OCI-LY1 (cell line): ENCODE measurements around the gene GDPD4.

Experiments used
- H2AFZ ChIP-seq: fragments of 200-600 bp; sonication (generic), shearing (Covaris generic); 2 replicates; pipeline ENCODE4 v1.6.0; 2014; ENCODE audit warnings: antibody characterized with exemption, mild to moderate bottlenecking, low read length
- H3F3A ChIP-seq: fragments of 200-600 bp; sonication (generic), shearing (Covaris generic); 2 replicates; pipeline ENCODE4 v1.6.0; 2014; ENCODE audit warnings: mild to moderate bottlenecking, antibody characterized with exemption, low read length, moderate library complexity; ENCODE audit not compliant: insufficient read depth
- H3K27ac ChIP-seq: fragments of 200-600 bp; sonication (generic); 2 replicates; pipeline ENCODE4 v1.5.1; 2014; ENCODE audit warnings: low read length, mixed run types, mild to moderate bottlenecking, low read depth; ENCODE audit not compliant: poor library complexity, severe bottlenecking
- H3K27me3 ChIP-seq: fragments of 200-600 bp; sonication (generic); 2 replicates; pipeline ENCODE4 v1.6.0; 2014; ENCODE audit warnings: antibody characterized with exemption, mild to moderate bottlenecking, low read length, moderate library complexity; ENCODE audit not compliant: insufficient read depth
- H3K36me3 ChIP-seq: fragments of 200-600 bp; sonication (generic); 2 replicates; pipeline ENCODE4 v1.6.1; 2014; ENCODE audit warnings: mild to moderate bottlenecking, antibody characterized with exemption, low read length, moderate library complexity, mixed read lengths; ENCODE audit not compliant: insufficient read depth
- H3K4me1 ChIP-seq: fragments of 200-600 bp; sonication (generic); 2 replicates; pipeline ENCODE4 v1.5.1; 2014; ENCODE audit warnings: mild to moderate bottlenecking, low read length, moderate library complexity; ENCODE audit not compliant: insufficient read depth, severe bottlenecking
- H3K4me2 ChIP-seq: fragments of 200-600 bp; sonication (generic), shearing (Covaris generic); 2 replicates; pipeline ENCODE4 v1.6.1; 2014; ENCODE audit warnings: low read length
- H3K4me3 ChIP-seq: fragments of 200-600 bp; sonication (generic); 2 replicates; pipeline ENCODE4 v1.5.1; 2014; ENCODE audit warnings: low read length, low read depth, mild to moderate bottlenecking, mixed read lengths; ENCODE audit not compliant: poor library complexity, severe bottlenecking
- H3K79me2 ChIP-seq: fragments of 200-600 bp; shearing (Covaris generic); 2 replicates; pipeline ENCODE4 v1.6.1; 2016; ENCODE audit warnings: mixed run types, low read length, mixed read lengths; ENCODE audit not compliant: insufficient read depth
- H3K9ac ChIP-seq: fragments of 200-600 bp; sonication (generic), shearing (Covaris generic); 2 replicates; pipeline ENCODE4 v1.6.1; 2014; ENCODE audit warnings: mild to moderate bottlenecking, low read length, mixed read lengths
- H3K9me2 ChIP-seq: fragments of 200-600 bp; sonication (generic), shearing (Covaris generic); 2 replicates; pipeline ENCODE4 v1.6.1; 2014; ENCODE audit warnings: low read depth, mild to moderate bottlenecking, low read length, mixed read lengths
- H3K9me3 ChIP-seq: fragments of 200-600 bp; shearing (Covaris generic); 2 replicates; pipeline ENCODE4 v1.6.1; 2014; ENCODE audit warnings: low read length, mixed read lengths
- H4K20me1 ChIP-seq: fragments of 200-600 bp; sonication (generic), shearing (Covaris generic); 2 replicates; pipeline ENCODE4 v1.6.0; 2016; ENCODE audit warnings: mild to moderate bottlenecking, low read length; ENCODE audit not compliant: insufficient read depth
- EZH2 ChIP-seq: fragments of 200-600 bp; sonication (generic), shearing (Covaris generic); IDR thresholded peaks from 2 replicates; pipeline ENCODE4 v1.8.0; 2017; ENCODE audit warnings: borderline replicate concordance, mixed run types, mild to moderate bottlenecking, antibody characterized with exemption, low read length, moderate library complexity, mixed read lengths
- TF ChIP-seq, protein P1 (sequence below): fragments of 200-600 bp; sonication (generic), shearing (Covaris generic); IDR thresholded peaks from 2 replicates; pipeline ENCODE4 v1.5.1; 2017; ENCODE audit warnings: mild to moderate bottlenecking, antibody characterized with exemption, low read length, moderate library complexity, mixed read lengths

Gene GDPD4

DNA sequence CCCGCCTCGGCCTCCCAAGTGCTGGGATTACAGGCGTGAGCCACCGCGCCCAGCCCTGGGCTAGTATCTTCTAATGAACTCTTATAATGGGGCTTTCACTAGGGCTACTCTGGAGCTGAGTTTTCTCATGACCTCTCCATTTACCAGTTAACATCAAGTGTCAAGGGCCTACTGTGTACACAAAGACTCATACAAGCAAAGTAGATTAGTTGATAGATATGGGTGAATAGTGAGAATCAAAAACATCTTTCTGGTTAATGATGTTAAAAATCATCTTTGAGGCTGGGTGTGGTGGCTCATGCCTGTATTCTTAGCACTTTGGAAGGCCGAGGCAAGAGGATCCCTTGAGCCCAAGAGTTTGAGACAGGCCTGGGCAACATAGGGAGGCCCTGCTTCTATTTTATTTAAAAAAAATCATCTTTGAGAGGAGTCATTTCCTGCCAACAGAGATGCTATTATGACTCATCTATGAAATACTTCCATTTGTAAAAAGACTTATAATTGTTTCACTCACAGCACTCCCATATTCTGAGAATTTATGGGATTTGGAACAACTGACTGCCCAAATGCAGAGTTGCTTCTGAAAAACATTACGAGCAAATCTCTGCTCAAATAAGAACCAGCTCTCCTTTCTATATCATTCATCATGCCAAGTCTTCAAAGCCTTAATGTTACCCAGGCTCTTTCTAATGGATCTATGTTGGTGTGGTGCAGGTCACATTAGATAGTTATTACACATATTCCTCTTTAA lies 57.0 kb downstream of the GDPD4 start:
- H3K9me2 ChIP-seq = no peaks in the 10 kb centered on the region
- H2AFZ ChIP-seq = no peak overlapping the region
- no peaks in the 10 kb centered on the region for H3F3A ChIP-seq
- H3K27me3 ChIP-seq = no peaks in the 10 kb centered on the region
- no peaks in the 10 kb centered on the region for H4K20me1 ChIP-seq
- H3K36me3 ChIP-seq = no peaks in the 10 kb centered on the region
- no peak overlapping the region for H3K4me3 ChIP-seq
- H3K9me3 ChIP-seq = no peaks in the 10 kb centered on the region
- no peak overlapping the region for H3K27ac ChIP-seq
- no peaks in the 10 kb centered on the region for H3K79me2 ChIP-seq
- H3K4me1 ChIP-seq = no peaks in the 10 kb centered on the region
- H3K4me2 ChIP-seq = no peak overlapping the region
- TF ChIP-seq EZH2 = no peak
- TF ChIP-seq, protein P1, sequence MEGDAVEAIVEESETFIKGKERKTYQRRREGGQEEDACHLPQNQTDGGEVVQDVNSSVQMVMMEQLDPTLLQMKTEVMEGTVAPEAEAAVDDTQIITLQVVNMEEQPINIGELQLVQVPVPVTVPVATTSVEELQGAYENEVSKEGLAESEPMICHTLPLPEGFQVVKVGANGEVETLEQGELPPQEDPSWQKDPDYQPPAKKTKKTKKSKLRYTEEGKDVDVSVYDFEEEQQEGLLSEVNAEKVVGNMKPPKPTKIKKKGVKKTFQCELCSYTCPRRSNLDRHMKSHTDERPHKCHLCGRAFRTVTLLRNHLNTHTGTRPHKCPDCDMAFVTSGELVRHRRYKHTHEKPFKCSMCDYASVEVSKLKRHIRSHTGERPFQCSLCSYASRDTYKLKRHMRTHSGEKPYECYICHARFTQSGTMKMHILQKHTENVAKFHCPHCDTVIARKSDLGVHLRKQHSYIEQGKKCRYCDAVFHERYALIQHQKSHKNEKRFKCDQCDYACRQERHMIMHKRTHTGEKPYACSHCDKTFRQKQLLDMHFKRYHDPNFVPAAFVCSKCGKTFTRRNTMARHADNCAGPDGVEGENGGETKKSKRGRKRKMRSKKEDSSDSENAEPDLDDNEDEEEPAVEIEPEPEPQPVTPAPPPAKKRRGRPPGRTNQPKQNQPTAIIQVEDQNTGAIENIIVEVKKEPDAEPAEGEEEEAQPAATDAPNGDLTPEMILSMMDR = no peak
- H3K9ac ChIP-seq = no peak overlapping the region

DNA sequence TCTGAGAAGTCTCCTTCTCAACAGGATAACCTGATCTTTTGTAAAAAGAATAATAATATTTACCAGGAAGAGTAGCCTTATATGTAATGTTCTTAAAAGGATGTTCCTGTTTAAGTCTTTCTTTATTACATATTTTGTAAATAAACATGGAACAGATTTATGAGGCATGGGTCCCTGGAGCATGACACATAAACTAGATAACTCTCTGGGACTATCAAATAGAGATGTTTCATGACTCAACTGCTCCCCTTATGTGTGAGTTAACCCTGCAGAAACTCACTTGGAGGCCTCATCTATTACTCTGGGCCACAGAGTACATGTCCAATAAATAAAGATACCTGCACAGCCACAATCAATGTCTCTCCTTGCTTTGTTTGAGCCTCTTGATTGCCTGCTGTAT lies 64.6 kb downstream of the GDPD4 start:
- Histone ChIP-seq H3K9ac (no peak overlapping the region), H2AFZ (no peak overlapping the region), H3K36me3 (no peaks in the 10 kb centered on the region), H3K4me1 (no peaks in the 10 kb centered on the region), H3K9me2 (no peaks in the 10 kb centered on the region), H3K9me3 (no peaks in the 10 kb centered on the region), H3K4me3 (no peak overlapping the region), H3K27me3 (no peaks in the 10 kb centered on the region), H3K4me2 (no peak overlapping the region), H3K79me2 (no peaks in the 10 kb centered on the region), H4K20me1 (no peaks in the 10 kb centered on the region), H3F3A (no peaks in the 10 kb centered on the region), H3K27ac (no peak overlapping the region)
- no peak for TF ChIP-seq EZH2
- TF ChIP-seq, protein P1 = no peak

DNA sequence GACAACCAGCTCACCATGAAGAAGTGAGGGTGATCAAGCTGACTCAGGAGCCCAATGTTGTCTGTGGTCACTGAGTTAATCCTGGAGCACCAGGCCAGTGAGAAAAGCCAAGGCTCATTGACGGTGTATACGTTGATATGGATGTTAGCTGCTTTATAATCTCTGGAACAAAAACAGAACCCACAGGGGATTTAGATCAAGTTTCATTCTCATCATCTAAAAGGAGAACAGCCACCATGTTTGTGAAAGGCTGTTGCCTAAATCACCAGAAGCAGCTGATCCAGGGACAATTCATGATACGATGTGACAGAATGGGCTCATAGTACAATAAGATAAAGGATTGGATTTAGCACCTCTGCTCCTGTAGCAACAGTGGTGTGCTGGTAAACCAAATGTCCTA lies 68.5 kb downstream of the GDPD4 start:
- no peaks in the 10 kb centered on the region for H3K9me3 ChIP-seq
- H3K9me2 ChIP-seq = no peaks in the 10 kb centered on the region
- H3K27me3 ChIP-seq = no peaks in the 10 kb centered on the region
- no peaks in the 10 kb centered on the region for H3K4me1 ChIP-seq
- TF ChIP-seq, protein P1 = no peak
- TF ChIP-seq EZH2 = no peak
- no peak overlapping the region for H3K9ac ChIP-seq
- no peak overlapping the region for H2AFZ ChIP-seq
- H3K79me2 ChIP-seq = no peaks in the 10 kb centered on the region
- no peaks in the 10 kb centered on the region for H3F3A ChIP-seq
- H3K36me3 ChIP-seq = no peaks in the 10 kb centered on the region
- no peak overlapping the region for H3K4me2 ChIP-seq
- no peak overlapping the region for H3K27ac ChIP-seq
- H3K4me3 ChIP-seq = no peak overlapping the region
- no peaks in the 10 kb centered on the region for H4K20me1 ChIP-seq
